AG20443 (cell line): ENCODE data around the gene ADCY2.
"Not testable (repeated sequence)": the region's sequence is repeated elsewhere in the genome, so short reads cannot be mapped to it uniquely, and the experiment has no call there.

ENCODE experiments used
- DNase-seq: peaks from one replicate; pipeline ENCODE4 v3.0.0; 2012; ENCODE audit warnings: low spot score, mixed read lengths

The ADCY2 gene

GRCh38 chr5:7395432-7395946 is 449 bp upstream of the ADCY2 start:
- DNase-seq, result no peak

DNA sequence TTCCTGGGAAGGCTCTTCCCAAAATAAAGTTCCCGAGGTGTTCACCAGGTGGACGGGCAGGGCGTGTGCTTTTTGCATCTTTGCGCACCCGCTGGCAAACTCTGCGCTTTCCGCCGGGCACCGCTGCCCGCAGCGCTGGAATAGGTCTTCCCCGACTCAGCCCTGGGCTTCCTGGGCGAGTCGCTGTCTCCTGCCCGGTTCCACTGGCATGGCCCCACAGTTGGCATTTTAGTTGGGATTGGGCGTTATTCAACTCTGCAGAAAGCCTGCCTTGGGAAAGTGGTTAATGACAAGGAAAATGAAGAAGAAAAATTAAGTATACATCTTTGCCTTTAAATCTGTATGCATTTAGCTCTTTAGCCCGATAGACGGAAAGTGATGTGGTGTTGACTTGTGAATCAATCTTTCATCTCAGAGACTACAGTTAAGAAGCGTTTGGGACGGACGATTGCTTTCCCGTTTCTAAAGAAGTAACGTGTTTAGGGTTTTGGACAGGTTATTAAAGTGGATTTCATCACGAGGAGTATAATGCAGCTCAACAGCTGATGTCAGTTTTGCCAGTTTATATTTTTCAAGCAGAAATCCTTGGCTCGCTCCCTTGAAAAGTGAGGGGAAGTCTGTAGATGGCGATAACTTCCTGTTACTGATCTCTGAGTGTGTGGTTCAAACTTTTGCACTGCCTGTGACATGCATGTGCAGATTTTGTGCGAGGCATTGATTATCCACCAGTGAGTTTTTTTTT is 946 bp downstream of the ADCY2 start:
- no peak for DNase-seq

DNA sequence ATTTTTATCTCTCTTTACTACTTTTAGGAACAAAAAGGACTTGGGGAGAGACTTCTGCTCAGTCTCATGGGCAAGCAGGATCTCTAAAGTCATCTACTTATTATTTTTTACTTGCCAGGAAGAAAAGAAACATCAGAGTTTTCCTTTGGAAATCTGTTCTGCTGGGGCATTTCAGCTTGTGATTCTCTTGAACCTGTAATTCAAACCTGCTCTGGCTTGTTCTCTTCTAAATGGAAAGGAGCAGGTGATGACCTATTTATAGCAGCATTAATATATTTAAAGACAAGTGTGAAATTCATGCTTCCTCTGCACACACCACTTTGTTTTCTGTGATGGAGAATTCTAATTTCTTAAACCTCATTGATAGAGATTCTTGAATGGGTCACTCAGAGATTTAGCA is 2.0 kb downstream of the ADCY2 start:
- DNase-seq, result no peak

- no peak for DNase-seq
Measured at GRCh38 chr5:7398596-7399280, 2.8 kb downstream of the ADCY2 start.

DNA sequence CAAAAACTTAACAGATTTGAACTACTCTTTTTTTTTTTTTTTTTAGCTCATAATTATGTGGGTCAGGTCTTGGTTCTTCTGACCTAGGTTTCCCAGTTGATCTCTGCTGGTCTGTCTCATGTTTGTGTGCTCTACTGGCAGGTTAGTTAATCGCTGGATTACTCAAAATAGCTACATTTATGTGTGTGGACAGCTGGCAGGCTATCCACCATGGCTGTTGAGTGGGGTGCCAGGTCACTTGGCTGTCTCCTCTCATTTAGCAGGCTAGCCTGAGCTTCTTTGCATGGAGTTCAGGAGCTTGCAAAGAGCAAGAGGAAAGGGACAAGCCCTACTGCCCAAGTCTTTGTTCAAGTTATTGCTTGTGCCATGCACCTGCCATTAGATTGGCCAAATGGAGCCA is 9.3 kb downstream of the ADCY2 start:
- DNase-seq, result no peak

DNA sequence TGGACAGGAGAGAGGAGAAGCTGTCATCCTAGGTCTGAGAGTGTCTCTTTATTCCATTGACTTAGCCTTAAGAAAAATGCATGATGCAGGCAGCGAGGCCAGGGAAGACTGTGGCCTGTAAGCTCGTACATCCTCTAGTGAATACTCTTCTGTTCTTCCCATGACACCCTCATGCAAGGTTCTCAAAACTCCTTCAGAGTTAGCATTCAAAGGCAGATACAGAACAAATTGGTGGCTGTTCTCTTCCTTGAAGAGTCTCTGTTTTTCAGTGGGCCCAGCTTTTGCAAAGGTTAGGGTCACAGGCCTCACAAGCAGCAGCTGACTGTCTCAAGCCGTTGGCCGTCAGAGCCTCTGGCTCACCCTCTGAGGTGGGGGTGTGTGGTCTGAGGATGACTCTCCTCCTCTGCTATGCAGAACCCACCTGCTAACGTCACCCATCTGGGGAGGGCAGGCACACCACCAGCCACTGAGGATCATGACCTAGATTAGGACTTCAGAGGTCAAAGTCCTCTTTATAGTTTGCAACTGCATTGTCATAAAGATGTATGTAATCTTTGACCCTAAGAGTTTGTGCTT is 15.1 kb downstream of the ADCY2 start:
- DNase-seq, result no peak

- DNase-seq, result no peak
Measured at GRCh38 chr5:7412409-7412808, 16.5 kb downstream of the ADCY2 start.

- no peak for DNase-seq
Measured at GRCh38 chr5:7415123-7415522, 19.2 kb downstream of the ADCY2 start.

GRCh38 chr5:7415587-7416535 is 19.9 kb downstream of the ADCY2 start:
- no peak for DNase-seq

DNA sequence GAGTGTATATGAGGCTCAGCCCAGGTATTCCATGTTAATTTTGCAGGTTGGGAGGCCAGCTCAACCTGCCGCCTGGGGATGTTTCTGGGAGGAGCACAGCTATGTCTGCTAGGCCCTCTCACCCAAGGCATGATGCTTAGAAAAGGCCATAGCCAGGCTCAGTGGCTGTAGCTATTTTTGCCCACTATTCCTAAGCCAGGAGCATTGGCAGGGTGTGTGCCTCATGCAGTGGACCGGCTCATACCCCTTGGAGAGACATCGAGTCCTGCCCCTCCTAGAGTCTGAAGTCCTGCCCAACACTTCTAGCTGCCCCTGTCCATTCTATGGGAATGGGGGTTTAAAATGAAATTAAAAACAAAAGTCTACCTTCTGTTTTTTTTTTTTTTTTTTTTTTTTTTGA is 22.3 kb downstream of the ADCY2 start:
- no peak for DNase-seq

DNA sequence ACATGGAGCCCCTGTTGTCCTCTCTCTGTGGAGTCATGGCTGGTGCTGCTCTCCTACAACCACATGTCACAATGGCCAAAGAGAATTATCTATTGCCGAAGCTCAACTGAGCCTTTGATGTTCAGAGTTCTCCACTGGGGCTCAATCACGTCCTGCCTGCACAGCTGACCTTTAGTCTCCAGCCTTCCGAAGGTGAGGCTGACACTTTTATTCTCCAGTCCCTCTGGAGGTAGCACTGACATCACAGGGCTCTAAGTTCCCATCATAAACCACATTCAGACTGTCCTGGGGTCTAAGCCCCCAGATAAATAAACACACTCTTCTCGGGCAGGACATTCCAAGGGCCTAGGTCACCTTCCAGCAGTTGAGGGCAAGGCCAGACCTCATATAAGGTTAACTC is 23.4 kb downstream of the ADCY2 start:
- DNase-seq, result no peak

GRCh38 chr5:7419846-7420245 is 23.9 kb downstream of the ADCY2 start:
- DNase-seq, result no peak

DNA sequence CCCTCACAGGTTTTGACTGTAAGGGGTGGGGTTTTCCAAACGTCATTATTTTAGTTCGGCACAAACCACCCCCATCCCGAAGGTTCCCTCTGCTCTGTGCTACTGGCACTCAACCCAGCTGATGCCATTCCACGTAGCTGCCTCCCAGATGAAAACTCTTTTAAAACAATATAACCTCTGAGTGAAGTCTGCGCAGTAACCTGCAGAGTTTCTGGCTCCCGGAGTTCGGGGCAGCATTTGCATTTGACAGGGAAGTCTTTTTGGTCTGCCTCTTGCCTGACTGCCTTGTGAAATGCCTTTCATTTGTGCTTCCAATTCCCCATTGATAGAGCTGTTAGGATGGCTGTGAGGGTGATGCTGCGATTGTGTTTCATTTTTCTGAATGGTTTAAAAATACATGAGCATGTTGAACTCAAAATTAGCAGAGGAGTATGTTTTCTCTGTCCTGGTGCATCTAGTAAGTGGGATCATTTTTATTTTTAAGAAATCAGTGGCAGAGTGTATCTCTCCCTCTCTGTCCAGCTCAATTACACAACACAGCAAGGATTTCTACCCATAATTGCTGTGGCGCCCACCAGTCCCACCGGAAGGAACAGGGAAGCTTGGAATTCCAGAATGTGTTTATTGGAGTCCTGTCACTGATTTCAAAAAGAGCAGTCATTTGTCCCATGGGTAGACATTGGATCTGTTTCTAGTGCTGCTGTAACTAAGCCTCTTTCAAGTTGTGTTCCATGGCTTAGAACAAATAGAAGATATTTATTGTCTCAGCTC is 24.8 kb downstream of the ADCY2 start:
- DNase-seq, result no peak

- DNase-seq, result no peak
Measured at GRCh38 chr5:7422316-7423106, 26.6 kb downstream of the ADCY2 start.

- DNase-seq, result not testable (repeated sequence)
Measured at GRCh38 chr5:7423231-7423630, 27.3 kb downstream of the ADCY2 start.

DNA sequence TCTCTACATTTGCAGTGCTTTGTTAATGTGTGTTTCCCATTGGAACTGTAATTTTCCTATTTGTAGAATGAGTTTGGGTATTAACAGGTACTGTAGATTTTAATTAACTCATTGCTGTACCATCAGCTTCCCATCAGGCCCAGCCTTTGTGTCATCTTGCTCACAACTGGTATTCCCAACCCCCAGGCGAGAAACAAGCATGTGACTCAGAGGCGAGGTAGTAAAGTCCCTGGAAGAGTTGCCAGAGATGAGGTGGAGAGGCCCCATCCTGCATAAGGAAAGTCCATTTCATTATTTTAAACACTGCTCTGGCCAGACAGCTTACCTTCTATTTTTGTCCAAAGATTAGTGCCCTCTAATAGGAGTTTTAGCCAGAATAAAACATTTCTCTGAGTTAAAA is 29.9 kb downstream of the ADCY2 start:
- no peak for DNase-seq

- DNase-seq, result no peak
Measured at GRCh38 chr5:7426284-7426683, 30.3 kb downstream of the ADCY2 start.

GRCh38 chr5:7434914-7435313 is 39.0 kb downstream of the ADCY2 start:
- DNase-seq, result no peak

DNA sequence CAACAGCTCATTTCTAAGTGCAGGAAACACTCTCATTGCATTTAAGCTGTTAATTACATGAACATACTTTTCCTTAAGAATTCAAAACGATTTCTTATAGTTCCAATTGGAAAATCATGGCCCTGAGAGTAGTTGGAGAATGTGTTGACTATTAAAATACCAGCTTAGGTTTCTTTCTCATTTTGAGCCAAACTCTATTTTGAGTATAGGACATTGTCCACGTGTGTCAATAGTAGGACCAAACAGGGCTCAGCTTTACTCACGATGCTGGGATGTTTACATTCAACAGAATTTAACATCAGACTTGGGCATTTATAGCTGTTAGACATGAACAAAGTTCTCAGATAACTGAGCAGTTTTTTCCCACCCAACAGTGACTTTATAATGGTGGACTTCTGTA is 39.6 kb downstream of the ADCY2 start:
- DNase-seq, result no peak

GRCh38 chr5:7436521-7436920 is 40.6 kb downstream of the ADCY2 start:
- no peak for DNase-seq

GRCh38 chr5:7437836-7438235 is 41.9 kb downstream of the ADCY2 start:
- DNase-seq, result no peak
